A673 (cell line): Measurements from ENCODE around the gene MRTFA. TPM values are rescaled to one million over a fixed set of nuclear protein-coding genes. Genes with fewer than 3 reads are reported as not detected.

Experiments used
- BruUV-seq: library from RNA; stranded (reverse); fragments of 400-500 nt; replicated peaks from 2 replicates; lab custom pipeline; 2021; lab: Mats Ljungman, UMichigan
- CTCF ChIA-PET: fragments of 300-600 bp; sonication (Branson Sonifier 250); formaldehyde crosslinking; loops from one replicate; lab custom pipeline; 2022; ENCODE audit warnings: antibody characterized with exemption; lab: Charles Lee
- POLR2A ChIA-PET: fragments of 300-600 bp; sonication (Branson Sonifier 250); formaldehyde crosslinking; loops from one replicate; lab custom pipeline; 2022; ENCODE audit warnings: antibody characterized with exemption; ENCODE audit not compliant: low non-redundant PET; lab: Charles Lee
- DNase-seq: peaks from one replicate; pipeline ENCODE4 v3.0.0-alpha.2; 2015; ENCODE audit warnings: low spot score
- H3K27ac ChIP-seq: fragments of 200-600 bp; sonication (generic); 2 replicates; pipeline ENCODE4 v1.5.1; 2016; ENCODE audit warnings: mixed run types, low read depth, mild to moderate bottlenecking, mixed read lengths, antibody characterized with exemption, low read length; ENCODE audit not compliant: poor library complexity, severe bottlenecking
- H3K27me3 ChIP-seq: fragments of 200-600 bp; sonication (generic); replicated peaks from 2 replicates; pipeline ENCODE4 v1.6.1; 2017; ENCODE audit warnings: mixed run types, low read depth, mild to moderate bottlenecking, mixed read lengths, antibody characterized with exemption, low read length; ENCODE audit not compliant: insufficient read depth, poor library complexity
- H3K36me3 ChIP-seq: fragments of 200-600 bp; sonication (generic); 2 replicates; pipeline ENCODE4 v1.6.1; 2016; ENCODE audit warnings: mixed run types, mild to moderate bottlenecking, mixed read lengths, antibody characterized with exemption, low read length; ENCODE audit not compliant: insufficient read depth, poor library complexity, severe bottlenecking
- H3K4me1 ChIP-seq: fragments of 200-600 bp; sonication (generic); 2 replicates; pipeline ENCODE4 v1.6.1; 2017; ENCODE audit warnings: mixed run types, mild to moderate bottlenecking, mixed read lengths, antibody characterized with exemption, low read length; ENCODE audit not compliant: insufficient read depth, poor library complexity, severe bottlenecking
- H3K4me3 ChIP-seq: fragments of 200-600 bp; sonication (generic); 2 replicates; pipeline ENCODE4 v1.5.1; 2016; ENCODE audit warnings: low read depth, mixed run types, mild to moderate bottlenecking, mixed read lengths, low read length; ENCODE audit not compliant: poor library complexity, severe bottlenecking
- H3K9me3 ChIP-seq: fragments of 200-600 bp; sonication (generic); 2 replicates; pipeline ENCODE4 v1.6.1; 2016; ENCODE audit warnings: mixed run types, low read depth, mild to moderate bottlenecking, mixed read lengths, antibody characterized with exemption, low read length; ENCODE audit not compliant: poor library complexity, severe bottlenecking
- CTCF ChIP-seq: fragments of 300-800, 200-600 bp; sonication (generic); conservative IDR thresholded peaks from 2 replicates; pipeline ENCODE4 v1.5.1; 2017; ENCODE audit warnings: low read depth, mild to moderate bottlenecking, antibody characterized with exemption, low read length, moderate library complexity, mixed read lengths
- EZH2 ChIP-seq: fragments of 200-600 bp; sonication (generic); IDR thresholded peaks from 2 replicates; pipeline ENCODE4 v1.6.1; 2017; ENCODE audit warnings: borderline replicate concordance, low read depth, mild to moderate bottlenecking, mixed read lengths, antibody characterized with exemption, low read length; ENCODE audit not compliant: poor library complexity, severe bottlenecking
- intact Hi-C: fragments of 100-400 bp; cut with micrococcal nuclease; formaldehyde crosslinking; loops from one replicate; pipeline ENCODE4 v1.10.0; 2022; ENCODE audit not compliant: unreplicated experiment
- total RNA-seq: library from RNA; stranded (reverse); gene quantifications from 2 replicates; pipeline ENCODE4 v1.2.3, GENCODE V29; 2021

MRTFA gene
- total RNA-seq, 1 experiment from 2014 or later, result 35.8 TPM

GRCh38 chr22:40409613-40410113 is 226.9 kb downstream of the MRTFA start:
- Histone ChIP-seq H3K9me3 (no peaks in the 10 kb centered on the region), H3K4me3 (no peak overlapping the region), H3K4me1 (no peaks in the 10 kb centered on the region), H3K27ac (no peak overlapping the region), H3K27me3 (no peaks in the 10 kb centered on the region), H3K36me3 (peaks cover 74% of the 10 kb centered on the region)
- ChIA-PET CTCF (no interaction called here), POLR2A (no interaction called here)
- BruUV-seq, result no TSS peak
- no peak for TF ChIP-seq CTCF
- TF ChIP-seq EZH2, result no peak
- DNase-seq, result no peak
- intact Hi-C loops, result no loop called here

GRCh38 chr22:40408718-40409612 is 227.6 kb downstream of the MRTFA start:
- TF ChIP-seq EZH2 (no peak), CTCF (no peak)
- no TSS peak for BruUV-seq
- ChIA-PET CTCF (interaction anchor here (0.6 kb wide), 1 partner anchor 28 kb away, joined by 3 read pairs; no protein-coding TSS in a partner anchor), POLR2A (no interaction called here)
- no peak overlapping the region for H3K27ac ChIP-seq
- H3K4me1 ChIP-seq, result no peaks in the 10 kb centered on the region
- no peak overlapping the region for H3K4me3 ChIP-seq
- no peak for DNase-seq
- no peaks in the 10 kb centered on the region for H3K9me3 ChIP-seq
- no peaks in the 10 kb centered on the region for H3K27me3 ChIP-seq
- intact Hi-C loops, result no loop called here
- H3K36me3 ChIP-seq, result peaks cover 79% of the 10 kb centered on the region

GRCh38 chr22:40407831-40408717 is 228.4 kb downstream of the MRTFA start:
- Histone ChIP-seq H3K4me1 (no peaks in the 10 kb centered on the region), H3K4me3 (no peak overlapping the region), H3K36me3 (peaks cover 79% of the 10 kb centered on the region), H3K27me3 (no peaks in the 10 kb centered on the region), H3K27ac (no peak overlapping the region), H3K9me3 (no peaks in the 10 kb centered on the region)
- CTCF ChIA-PET, result interaction anchor here (0.6 to 0.7 kb wide), 2 partner anchors 29 to 491 kb away, joined by 3 to 6 read pairs; no protein-coding TSS in a partner anchor
- no TSS peak for BruUV-seq
- TF ChIP-seq EZH2 (no peak), CTCF (no peak)
- POLR2A ChIA-PET, result no interaction called here
- no peak for DNase-seq
- intact Hi-C loops, result no loop called here
